NCI-H1105 treated with DMSO at 0.1 percent for 48 hours (cell line): ENCODE data around the gene CCDC124.

Experiments used
- DNase-seq: peaks from one replicate; lab custom pipeline; 2025; lab: John Stamatoyannopoulos, UW

Gene CCDC124

DNA sequence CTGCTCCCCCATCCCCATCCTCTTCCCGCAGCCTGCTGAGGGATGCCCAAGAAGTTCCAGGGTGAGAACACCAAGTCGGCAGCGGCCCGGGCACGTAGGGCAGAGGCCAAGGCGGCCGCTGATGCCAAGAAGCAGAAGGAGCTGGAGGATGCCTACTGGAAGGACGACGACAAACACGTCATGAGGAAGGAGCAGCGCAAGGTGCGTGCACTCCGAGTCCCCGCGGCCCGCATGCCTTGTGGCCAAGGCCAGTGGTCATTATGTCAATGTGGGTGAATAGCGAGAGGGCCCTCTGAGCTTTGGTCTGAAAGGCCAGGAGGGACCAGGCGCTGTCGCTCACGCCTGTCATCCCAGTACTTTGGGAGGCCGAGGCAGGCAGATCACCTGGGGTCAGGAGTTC, 3.6 kb downstream of the CCDC124 start:
- no peak for DNase-seq

DNA sequence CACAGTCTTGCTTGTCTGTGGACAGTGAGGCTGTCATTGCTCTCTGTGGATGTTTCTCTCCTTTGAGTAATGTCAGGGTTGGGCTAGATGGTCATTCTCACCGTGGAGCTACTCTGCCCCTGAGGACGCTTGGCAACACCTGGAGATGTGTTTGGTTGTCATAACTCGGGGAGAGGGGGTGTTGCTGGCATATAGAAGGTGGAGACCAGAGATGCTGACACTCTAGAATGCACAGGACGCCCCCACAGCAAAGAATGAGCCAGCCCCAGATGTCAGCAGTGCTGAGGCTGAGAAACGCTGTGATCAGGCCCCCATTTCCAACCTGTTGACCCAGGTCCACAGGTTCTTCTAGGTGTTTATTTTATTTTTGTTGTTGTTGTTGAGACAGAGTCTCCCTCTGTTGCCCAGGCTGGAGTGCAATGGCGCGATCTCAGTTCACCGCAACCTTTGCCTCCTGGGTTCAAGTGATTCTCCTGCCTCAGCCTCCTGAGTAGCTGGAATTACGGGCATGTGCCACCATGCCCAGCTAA, 4.6 kb downstream of the CCDC124 start:
- no peak for DNase-seq

DNA sequence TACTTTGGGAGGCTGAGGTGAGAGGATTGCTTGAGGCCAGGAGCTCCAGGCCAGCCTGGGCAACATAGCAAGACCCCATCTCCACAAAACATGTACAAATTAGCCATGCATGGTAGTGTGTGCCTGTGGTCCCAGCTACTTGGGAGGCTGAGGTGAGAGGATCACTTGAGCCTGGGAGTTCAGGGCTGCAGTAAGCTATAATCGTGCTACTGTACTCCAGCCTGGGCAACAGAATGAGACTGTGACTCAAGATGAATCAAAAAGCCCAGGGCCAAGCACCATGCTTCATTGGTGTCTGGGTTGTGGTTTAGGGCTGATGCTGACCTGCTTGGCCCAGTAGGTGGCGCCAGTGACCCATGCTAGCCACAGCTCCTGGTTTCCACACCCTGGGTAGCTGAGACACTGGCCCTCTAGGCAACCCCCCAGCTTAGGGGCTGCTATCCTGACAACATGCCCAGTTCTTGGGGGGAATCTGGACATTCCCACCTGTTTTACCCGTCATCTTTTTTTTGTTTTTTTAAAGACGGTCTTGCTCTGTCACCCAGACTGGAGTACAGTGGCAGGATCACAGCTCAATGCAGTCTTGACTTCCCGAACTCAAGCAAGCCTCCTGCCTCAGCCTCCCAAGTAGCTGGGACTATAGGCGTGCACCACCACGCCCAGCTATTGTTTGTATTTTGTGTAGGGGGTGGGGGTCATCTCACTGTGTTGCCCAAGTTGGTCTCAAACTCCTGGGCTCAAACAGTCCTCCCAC, 5.5 kb downstream of the CCDC124 start:
- peak; percentile 30 for DNase-seq

DNA sequence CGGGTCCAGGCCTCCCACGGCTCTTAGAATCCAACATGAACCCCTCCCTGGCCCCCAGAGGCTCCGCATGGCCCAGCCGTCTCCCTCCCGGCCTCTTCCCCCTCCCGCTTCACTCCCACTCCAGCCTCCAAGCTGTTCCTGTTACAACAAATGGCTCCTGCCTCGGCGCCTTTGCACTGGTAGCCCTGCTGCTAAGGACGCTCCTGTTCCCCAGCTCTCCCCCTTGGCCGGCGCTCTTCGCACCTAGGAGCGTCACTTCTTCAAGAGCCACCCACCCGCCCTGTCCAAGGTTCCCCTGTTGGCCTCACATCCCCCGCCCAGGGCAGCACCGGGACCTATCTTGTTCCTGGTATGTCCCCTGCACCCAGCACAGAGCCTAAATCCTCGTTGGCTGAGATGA, 9.4 kb downstream of the CCDC124 start:
- no peak for DNase-seq

DNA sequence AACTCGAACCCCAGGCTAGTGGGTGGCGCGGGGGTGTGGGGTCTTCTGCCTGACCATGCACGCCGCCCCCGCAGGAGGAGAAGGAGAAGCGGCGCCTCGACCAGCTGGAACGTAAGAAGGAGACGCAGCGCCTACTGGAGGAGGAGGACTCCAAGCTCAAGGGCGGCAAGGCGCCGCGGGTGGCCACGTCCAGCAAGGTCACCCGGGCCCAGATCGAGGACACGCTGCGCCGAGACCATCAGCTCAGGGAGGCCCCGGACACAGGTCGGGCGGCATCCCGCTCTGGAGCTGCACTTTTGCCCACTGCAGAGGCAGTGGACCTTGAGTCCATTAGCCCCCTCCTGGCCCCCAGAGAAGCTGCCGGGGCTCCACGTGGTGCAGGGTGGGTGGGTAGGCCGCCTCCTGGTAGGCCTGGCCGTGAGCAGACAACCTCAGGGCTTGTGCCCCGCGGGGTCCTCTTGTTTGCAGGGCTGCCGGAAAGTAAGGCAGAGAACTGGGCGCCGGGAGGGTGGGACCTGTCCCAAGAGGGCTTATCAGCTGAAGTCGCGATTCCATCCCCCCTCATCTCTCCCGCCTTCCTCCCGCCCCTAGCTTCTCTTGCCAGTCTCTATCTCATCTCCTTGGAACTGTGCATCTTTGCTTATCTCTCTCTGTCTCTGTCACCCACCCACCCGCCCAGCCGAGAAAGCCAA, 9.9 kb downstream of the CCDC124 start:
- no peak for DNase-seq

DNA sequence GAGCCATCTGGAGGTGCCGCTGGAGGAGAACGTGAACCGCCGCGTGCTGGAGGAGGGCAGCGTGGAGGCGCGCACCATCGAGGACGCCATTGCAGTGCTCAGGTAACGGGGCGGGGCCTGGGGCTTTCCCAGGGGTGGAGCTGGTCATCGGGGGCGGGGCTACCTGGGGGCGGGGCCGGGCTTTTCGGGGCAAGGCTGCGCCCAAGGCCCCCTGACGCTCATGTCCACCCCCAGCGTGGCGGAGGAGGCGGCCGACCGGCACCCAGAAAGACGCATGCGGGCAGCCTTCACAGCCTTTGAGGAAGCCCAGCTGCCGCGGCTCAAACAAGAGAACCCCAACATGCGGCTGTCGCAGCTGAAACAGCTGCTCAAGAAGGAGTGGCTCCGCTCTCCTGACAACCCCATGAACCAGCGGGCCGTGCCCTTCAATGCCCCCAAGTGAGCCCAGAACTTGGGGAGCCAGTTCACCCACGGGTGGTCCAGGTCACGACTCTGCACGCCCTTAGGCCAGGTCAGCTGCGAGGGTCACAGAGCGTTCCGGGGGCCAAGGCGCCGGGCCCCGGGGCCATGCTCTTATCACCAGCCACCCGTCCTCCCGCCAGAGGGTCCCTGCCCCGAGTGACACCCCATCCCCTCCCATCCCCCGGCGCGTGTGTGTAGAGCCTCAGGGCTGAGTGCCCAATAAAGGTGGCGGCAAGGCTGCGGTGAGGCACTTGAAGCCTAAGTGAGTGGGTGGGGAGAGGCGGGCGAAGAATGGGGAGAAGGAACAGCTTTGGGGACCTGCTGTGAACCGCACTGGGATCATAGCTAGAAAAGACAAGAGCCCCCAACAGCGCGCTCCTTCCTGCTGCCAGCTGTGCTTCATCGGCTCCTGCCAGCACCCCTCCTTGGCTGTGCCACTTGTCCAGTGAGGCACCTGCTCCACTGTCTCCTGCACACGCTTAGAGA, 10.7 kb downstream of the CCDC124 start:
- no peak for DNase-seq

DNA sequence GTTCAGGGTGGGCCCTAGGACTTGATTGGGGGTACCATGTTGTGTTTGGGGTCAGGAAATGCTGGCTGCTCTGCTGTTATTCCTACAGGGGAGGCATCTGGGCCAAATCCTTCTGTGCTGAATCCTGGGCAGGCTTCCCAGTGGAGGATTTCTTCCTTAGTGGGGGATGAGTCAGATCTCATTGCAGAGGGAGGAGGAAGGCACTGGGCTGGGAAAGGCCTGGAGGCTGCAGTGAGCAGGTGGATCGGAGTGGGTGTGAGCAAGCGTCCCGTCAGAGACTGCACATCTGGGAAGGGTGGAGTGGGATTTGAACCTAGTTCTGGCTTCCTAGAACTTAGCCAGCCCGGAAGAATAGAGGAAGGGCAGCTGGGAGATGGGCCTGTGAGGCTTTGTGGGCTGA, 11.5 kb downstream of the CCDC124 start:
- DNase-seq, result no peak

DNA sequence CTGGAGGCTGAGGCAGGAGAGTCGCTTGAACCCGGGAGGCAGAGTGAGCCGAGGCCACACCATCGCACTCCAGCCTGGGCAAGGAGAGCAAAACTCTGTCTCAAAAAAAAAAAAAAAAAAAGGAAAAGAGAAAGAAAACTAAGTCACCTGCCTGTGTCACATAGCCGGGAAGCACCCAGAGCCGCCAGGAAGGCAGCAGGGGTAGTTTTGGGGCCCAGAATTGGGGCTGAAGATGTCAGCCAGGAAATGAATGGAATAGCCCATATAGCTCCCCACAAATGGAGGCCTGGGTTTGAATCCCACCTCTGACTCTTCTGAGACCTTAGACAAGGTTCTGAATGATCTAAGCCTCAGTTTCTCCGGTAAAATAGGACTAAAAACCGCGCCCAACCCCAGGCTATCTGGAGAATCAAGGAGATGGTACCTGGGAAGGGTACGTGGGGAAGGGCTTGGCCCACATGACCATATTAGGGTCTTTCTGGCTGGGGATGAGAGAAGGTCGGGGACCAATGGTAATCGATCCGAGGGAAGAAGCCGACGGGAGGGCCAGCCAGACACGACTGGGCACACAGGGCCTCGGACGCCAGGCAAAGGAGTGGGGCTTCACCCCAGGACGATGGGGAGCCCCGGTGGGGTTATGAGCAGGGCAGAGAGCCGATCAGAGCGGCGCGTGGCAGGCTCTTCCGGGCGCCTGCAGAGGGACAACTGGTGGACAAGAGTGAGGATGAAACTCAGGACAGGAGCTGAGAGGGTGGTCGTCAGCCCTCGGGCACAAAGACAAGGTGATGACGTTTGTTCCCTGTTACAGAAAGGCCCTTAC, 14.4 kb downstream of the CCDC124 start:
- no peak for DNase-seq

DNA sequence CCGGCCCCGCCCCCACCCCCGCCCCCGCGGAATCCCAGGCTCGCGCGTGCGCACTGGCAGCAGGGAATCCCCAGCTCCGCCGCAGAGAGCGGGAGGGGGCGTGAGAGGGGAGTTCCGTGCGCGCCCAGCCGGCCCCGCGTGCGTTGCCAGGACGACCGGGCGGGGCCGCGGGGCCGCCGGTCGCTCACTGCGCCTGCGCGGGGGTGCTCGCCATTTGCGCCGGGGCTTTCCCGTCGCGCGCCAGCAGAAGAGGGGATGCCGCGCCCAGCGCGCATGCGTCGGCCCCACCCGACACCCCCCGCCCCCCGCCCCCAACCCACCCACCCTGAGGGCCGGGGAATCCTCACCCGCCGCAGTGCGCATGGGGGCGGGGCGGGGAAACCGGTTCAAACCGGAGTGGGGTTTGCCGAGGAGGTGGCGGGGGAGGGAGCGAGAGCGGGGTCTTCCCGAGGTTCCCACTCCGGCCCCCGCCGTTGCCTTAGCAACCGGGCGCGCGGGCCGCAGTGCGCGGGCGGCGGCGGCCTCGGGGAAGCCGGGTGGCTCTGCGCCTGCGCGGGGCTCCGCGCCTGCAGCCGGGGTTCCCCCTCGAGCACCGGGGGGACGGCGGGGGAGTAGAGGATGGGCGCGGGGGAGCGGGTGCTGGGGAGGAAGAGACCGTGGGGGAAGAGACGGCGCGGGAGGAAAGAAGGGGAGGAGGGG, 15.1 kb downstream of the CCDC124 start:
- peak; percentile 97 for DNase-seq

DNA sequence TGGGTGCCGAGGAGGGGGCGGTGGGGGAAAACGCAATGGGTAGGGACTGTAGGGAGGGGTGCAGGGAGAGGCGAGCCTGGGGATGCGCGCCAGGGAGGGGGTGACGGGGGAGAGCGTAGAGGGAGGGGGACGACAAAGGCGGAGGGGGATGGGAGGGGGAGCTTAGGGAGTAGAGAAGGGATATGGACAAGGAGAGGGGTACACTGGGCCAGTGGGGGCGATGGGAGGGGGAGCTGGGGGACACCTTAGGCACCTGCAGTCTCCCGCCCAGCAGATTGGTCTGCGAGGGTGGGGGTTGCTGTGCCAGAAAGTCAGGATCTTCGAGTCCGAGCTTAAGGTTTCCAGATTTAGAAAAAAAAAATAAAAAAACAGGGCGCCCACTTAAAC, 15.7 kb downstream of the CCDC124 start:
- DNase-seq, result no peak

DNA sequence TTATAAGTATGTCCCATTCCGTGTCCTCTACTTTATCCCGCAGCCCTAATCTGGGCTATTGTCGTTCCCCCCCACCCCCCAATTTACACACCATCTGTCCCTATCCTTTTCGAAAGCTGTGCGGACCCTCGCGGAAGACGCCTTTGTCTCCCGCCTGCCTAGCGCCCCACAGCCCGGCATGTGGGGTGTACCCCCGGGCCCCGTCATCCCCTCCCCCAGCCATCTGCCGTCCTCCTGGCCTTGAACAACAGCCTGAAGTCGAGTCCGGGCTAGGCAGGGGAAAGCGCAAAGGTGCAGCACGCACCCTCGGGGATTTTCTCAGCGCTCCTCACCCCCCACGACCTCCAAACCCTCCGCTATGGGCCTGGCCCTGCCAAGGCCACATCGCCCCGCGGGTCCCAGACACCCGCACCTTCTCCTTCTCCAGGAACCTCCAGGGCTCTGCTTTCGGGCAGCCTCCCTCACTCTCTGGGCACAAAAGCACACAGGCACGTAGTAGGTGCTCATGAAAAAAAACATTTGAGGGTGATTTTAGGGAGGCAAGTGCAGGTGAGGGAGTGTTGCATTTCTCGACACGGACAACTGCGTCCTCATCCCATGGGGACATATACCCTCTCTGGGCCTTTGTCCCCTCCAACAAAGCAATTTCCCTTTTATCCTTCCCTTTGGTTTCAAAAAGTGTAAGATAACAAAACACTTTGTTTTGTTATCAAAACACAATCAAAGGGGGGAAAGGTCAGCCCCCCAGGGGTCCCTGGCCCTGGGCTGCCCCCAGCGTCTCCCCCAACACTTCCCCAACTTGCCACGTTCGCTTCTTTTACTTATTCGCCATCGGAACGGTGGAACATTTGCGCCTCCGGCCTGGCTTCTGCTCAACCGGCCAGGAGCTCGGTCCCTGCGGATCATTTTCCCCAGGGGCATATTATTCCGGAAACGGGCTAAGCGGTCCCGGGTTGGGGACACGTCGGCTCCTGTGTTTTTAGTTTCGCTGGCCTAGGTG, 16.4 kb downstream of the CCDC124 start:
- DNase-seq, result no peak

DNA sequence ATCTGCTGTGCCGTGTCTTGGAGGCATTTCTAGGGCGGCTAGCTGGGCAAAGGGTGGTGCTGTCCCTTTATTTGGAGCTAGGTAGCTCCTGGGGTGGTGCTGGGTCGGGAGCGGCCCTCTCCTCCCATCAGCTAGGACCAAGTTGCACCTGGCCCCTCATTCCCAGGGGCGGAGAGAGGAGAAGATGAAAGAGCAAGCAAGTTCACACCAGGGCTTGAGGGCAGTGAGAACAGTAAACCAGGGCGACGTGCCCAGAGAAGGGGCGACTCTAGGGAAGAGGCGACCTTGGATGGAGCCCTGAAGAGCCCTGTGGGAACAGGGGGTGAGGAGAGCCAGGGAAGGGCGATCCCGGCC, 17.1 kb downstream of the CCDC124 start:
- DNase-seq, result no peak

DNA sequence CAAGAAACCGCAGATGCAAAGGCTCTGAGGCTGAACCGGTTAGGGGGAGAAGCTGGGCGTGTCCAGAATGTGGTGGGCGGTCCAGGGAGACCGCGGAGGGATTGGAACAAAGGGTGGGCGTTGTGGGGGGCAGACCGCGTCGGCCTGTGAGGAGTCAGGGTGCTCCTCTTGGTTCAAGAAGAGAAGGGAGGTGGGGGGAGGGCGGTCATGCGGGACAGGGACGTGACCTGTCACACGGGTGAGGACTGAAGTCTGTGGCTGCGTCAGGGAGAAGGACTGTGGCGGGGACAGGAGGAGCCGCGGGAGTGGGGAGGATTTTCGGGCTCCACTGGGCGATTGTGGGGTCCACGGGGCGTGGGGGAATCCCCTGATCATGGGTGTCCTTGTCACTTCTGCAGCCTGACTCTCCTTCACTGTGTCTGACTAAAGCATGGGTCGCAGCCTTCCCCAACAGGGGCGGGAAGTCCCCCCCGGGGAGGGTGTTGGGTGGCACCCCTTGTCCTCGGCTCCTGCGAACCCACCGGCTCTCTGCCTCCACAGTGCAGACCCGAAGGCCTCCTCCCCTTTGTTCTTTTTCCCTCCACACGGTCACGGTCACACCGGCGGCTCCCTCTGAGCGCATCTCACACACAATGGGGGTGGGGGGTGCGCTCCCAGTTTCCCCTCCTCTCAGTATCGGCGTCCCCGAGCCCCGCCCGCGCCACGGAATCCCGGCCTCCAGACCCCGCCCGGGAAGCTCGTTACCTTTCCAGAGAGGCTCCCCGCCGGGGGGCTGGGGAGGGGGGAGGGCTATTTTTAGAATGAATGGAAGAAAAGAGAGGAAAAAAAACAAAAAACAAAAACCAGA, 17.7 kb downstream of the CCDC124 start:
- no peak for DNase-seq

DNA sequence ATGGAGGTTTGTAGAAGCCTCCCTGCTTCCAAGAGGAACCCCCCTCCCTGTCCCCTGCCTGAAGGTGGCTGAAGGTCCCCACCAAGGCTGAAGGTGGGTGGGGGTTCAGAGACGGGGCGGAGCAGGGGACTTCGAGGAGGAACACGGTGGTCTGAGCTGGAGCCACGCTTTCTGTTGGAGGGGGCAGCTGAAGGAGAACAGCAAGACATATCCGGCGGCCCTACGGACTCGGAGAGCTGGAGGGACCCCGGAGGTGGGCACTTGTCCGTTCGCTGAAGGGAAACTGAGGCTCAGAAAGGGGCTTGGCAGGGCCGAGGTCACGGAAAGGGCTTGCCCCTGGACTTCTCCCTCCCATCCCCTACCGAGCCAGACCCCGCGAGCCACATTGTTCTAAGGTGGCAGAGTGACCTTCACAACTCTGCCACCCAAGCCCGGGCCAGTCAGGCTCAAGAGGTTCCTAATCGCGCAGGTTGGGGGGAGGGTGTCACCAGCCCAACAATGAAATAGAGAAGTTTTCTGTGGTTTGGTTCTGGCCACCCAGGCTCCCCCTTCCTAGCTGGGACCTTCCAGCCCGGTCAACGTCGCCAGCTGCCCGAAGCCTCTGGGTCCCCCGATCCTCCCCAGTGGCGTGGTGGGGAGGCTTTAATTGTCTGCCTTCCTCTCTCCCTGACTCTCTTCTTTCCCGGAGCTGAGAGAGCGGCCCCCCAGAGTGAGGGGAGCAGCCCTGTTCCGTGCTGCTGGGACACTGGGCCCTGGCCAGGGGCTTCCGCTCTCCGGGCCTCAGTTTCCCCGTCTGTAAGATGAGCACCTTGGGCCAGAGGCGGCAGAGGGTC, 18.6 kb downstream of the CCDC124 start:
- no peak for DNase-seq

DNA sequence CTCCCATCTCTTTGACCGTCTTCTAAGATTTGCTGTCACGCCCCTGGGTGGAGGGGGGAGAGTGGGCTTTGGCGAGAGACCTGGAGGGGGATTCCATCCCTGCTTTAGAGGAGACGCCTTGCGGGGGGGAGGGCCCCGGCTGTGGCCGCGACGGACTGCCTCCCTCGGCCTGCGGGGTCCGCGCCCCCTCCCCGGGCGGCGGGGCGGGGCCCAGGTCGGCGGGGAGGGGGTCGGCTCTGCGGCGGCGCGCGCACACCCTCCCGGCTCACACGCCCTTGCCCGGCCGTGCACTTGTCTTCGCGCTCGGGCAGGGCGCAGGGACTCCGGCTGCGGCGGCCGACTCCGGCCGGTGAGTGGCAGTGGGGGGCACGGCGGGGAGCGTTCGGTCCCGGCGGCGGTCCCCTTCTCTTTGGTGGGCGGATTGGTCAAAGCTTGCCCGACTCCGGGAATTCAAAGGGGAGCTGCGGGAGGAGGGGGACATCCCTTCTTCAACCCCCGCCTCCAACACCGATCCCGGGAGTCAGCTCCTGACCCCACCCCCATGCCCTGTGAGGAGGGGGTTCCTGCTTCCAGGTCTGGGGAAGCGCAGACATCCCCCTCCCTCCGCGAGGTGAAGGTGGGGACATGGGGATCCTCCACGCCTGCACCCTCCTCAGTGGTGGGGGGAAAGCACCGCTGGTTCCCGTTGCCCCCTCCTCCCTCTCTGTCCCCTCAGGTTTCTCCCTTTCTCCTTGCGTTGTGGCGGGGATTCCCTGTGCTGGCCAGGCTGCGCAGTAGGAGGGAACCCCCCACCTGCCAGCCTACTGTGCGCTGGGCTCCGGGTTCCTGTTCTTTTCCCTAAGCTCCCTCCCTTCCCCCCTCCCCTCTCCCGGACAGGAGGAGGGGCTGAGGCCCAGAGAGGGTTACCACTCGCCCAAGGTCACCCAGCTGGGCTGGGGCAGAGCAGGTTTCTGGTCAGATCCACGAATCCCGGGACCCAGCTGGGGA, 19.5 kb downstream of the CCDC124 start:
- no peak for DNase-seq

DNA sequence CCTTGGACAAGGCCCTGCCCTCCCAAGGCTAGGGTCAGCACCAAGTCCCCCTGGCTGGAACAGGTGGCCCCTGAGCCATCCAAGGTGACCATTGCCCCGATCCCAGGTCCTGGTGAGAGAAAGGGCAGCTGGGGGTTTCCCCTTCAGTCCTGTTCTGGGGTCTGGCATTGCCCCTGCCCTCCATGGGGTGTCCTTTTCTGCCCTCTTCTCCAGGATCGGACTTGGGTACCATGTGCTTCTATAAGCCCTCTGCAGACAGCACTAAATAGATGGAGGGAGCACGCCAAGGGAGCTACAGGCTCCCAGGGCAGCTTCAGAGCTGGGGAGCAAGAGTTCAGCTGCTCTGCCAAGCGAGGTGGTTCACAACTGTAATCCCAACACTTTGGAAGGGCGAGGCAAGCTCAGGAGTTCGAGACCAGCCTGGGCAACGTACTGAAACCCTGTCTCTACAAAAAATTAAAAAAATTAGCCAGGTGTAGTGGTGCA, 20.5 kb downstream of the CCDC124 start:
- no peak for DNase-seq
